Right lobe of liver (tissue), 6 donors: ENCODE measurements around the gene MYO3B. TPM values are rescaled to one million over a fixed set of nuclear protein-coding genes. Genes with fewer than 3 reads are reported as not detected.

Source experiments
- ATAC-seq, 4 donors: fragments of 200-7000 bp; cut with Tn5 transposase; one replicate each; pipeline ENCODE4 v1.9.1; 2020; ENCODE audit warnings: mild to moderate bottlenecking in 4 of 4, moderate library complexity in 4 of 4
- DNase-seq, 3 donors: peaks; one replicate each; pipeline ENCODE4 v3.0.0-alpha.2; 2020
- H3K27ac ChIP-seq, 3 donors: fragments of 200-600 bp; one replicate each; pipeline ENCODE4 v1.8.0; 2022
- H3K27me3 ChIP-seq, 2 donors: fragments of 200-600 bp; one replicate each; pipeline ENCODE4 v1.8.0; 2022
- H3K36me3 ChIP-seq, 4 donors: fragments of 200-600 bp; sonication (generic) in 1 of 4; one replicate each; pipeline versions ENCODE4 v1.5.1 to v1.8.0; 2017 to 2022; ENCODE audit warnings: control low read depth in 1 of 4
- H3K4me1 ChIP-seq, 4 donors: fragments of 200-600 bp; sonication (generic) in 1 of 4; one replicate each; pipeline versions ENCODE4 v1.5.1 to v1.8.0; 2017 to 2022; ENCODE audit warnings: control low read depth in 1 of 4
- H3K4me3 ChIP-seq, 3 donors: fragments of 200-600 bp; one replicate each; pipeline ENCODE4 v1.8.0; 2022
- H3K9me3 ChIP-seq, 4 donors: fragments of 200-600 bp; sonication (generic) in 1 of 4; one replicate each; pipeline versions ENCODE4 v1.5.1 to v1.8.0; 2017 to 2022; ENCODE audit warnings: control low read depth in 1 of 4
- POLR2A ChIP-seq: fragments of 450-650 bp; IDR thresholded peaks from one replicate; pipeline ENCODE4 v1.6.1; 2017; ENCODE audit warnings: antibody characterized with exemption, mild to moderate bottlenecking
- WGBS: methylation state at CpG from one replicate; pipeline ENCODE4 v1.1.6; 2018; ENCODE audit warnings: low coverage, low lambda C conversion rate; ENCODE audit not compliant: insufficient coverage; ENCODE audit errors: missing lambda C conversion rate; 5-methylcytosine and 5-hydroxymethylcytosine counted together
- intact Hi-C, 2 donors: fragments of 100-400 bp; cut with DNase I; formaldehyde crosslinking; loops; one replicate each; pipeline versions ENCODE4 v1.11.2 to v1.14.1; 2022
- total RNA-seq, 6 experiments: library from RNA; depleted of rRNA in 2 of 6; stranded (reverse); fragments of >200 nt in 2 of 6; fragmentation: NEBNext Ultra II Directional in 3 of 6; extraction: Animal tissue kit (Norgen Biotek cat#: 25700) in 3 of 6; gene quantifications; one replicate each; pipeline versions ENCODE4 v1.1.0 to v1.2.4, GENCODE V29; 2016 to 2023
- TF ChIP-seq, protein P1 (sequence below), 4 donors: fragments of 200-600 bp in 3 of 4; fragments of 450-650 bp in 1 of 4; IDR thresholded peaks; one replicate each; pipeline versions ENCODE4 v1.5.1 to v1.8.0; 2016 to 2022; ENCODE audit warnings: antibody characterized with exemption in 4 of 4, mild to moderate bottlenecking in 2 of 4
- donor health status: DM: no; HTN: yes; CAD: no.
- donor health status: DM: no; HTN: no; CAD: no.
- donor health status: DM: no; HTN: no; CAD: no.
- donor health status: DM: no; HTN: yes; CAD: no.
- donor health status: DM: no; HTN: yes; CAD: no.

MYO3B gene
- total RNA-seq, 6 experiments from 2014 or later, result 0.18 to 0.25 TPM; not detected in 4

DNA sequence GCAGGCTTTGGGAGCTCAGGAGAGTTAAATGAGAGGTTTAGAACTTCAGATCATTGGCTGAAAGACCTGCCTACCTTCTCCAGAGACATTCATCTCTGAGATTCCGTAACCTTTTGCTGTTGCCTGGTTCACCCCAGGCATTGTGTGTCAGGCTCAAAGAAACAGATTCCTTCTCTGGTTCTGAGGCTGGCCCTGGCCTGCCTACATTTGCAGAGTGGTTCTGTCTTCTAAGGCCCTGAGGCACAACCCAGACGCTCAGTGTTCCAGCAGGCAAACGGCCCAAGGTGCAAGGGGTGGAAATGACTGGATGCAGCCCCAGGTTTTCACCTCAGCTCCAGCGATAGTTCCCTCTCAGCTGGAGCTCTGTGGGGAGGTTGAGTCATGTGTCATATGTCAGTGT lies 48.3 kb downstream of the MYO3B start:
- no peaks in the 10 kb centered on the region for H3K27me3 ChIP-seq
- no peaks in the 10 kb centered on the region for H3K9me3 ChIP-seq
- no peak overlapping the region for H3K4me3 ChIP-seq
- no peaks in the 10 kb centered on the region for H3K4me1 ChIP-seq
- DNase-seq, result no peak
- 84% methylated on average over 3 of the region's 4 CpGs for WGBS
- TF ChIP-seq, protein P1, sequence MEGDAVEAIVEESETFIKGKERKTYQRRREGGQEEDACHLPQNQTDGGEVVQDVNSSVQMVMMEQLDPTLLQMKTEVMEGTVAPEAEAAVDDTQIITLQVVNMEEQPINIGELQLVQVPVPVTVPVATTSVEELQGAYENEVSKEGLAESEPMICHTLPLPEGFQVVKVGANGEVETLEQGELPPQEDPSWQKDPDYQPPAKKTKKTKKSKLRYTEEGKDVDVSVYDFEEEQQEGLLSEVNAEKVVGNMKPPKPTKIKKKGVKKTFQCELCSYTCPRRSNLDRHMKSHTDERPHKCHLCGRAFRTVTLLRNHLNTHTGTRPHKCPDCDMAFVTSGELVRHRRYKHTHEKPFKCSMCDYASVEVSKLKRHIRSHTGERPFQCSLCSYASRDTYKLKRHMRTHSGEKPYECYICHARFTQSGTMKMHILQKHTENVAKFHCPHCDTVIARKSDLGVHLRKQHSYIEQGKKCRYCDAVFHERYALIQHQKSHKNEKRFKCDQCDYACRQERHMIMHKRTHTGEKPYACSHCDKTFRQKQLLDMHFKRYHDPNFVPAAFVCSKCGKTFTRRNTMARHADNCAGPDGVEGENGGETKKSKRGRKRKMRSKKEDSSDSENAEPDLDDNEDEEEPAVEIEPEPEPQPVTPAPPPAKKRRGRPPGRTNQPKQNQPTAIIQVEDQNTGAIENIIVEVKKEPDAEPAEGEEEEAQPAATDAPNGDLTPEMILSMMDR (IDR thresholded peaks at IDR 0.05), result no peak
- no peak for TF ChIP-seq POLR2A
- H3K27ac ChIP-seq, result no peak overlapping the region
- ATAC-seq, result no peak
- intact Hi-C loops, result no loop called here
- no peaks in the 10 kb centered on the region for H3K36me3 ChIP-seq

DNA sequence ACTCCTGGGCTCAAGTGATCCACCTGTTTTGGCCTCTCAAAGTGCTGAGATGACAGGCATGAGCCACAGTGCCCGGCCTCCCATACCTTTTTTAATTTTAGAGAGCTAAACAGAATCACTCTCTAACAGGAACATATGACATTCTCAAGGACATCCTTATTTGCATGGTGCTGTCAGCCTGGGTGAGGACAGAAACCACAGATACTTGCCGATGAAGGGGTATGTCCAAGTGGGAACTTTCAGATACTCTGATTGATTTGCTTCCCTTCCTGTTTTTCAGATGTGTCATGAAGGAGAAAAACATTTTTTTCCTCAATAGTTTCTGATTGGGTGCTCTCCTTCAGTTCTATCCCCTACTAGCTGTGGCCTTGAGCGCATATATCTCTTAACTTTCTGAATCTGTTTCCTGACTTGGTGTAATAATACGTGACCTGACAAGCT lies 49.6 kb downstream of the MYO3B start:
- Histone ChIP-seq H3K27me3 (no peaks in the 10 kb centered on the region), H3K4me1 (no peaks in the 10 kb centered on the region), H3K27ac (no peak overlapping the region), H3K9me3 (no peaks in the 10 kb centered on the region), H3K4me3 (no peak overlapping the region), H3K36me3 (no peaks in the 10 kb centered on the region)
- ATAC-seq (peak in 1 of 4 donors; percentile 44), DNase-seq (no peak)
- intact Hi-C loops, result no loop called here
- WGBS, result 63% methylated on average over 4 of the region's 4 CpGs
- no peak for TF ChIP-seq POLR2A
- TF ChIP-seq, protein P1 (IDR thresholded peaks at IDR 0.05), result no peak

DNA sequence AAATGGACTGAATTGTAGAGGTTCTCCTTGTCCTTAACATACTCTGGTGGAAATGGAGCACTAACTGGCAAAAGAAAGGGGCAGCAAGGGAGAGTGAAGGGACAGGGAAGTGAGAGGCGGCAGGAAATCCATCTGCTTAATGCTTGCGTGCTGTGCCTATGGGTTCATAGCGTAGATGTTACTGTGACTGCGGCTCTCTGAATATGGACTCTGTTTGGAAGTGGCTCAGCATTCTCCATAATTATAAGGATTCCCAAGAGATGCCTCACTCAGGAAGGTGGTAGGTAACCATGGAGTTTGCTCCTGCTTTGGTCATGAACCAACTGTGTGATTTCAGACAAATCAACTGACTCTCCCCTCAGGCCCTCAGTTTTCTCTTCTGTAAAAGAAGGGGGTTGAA lies 50.0 kb downstream of the MYO3B start:
- no peak for TF ChIP-seq POLR2A
- TF ChIP-seq, protein P1 (IDR thresholded peaks at IDR 0.05), result no peak
- H3K4me1 ChIP-seq, result no peaks in the 10 kb centered on the region
- ATAC-seq, result no peak
- no peaks in the 10 kb centered on the region for H3K27me3 ChIP-seq
- no peaks in the 10 kb centered on the region for H3K9me3 ChIP-seq
- H3K27ac ChIP-seq, result no peak overlapping the region
- no peak overlapping the region for H3K4me3 ChIP-seq
- intact Hi-C loops, result no loop called here
- no peaks in the 10 kb centered on the region for H3K36me3 ChIP-seq
- 60% methylated on average over 2 of the region's 4 CpGs for WGBS
- no peak for DNase-seq

DNA sequence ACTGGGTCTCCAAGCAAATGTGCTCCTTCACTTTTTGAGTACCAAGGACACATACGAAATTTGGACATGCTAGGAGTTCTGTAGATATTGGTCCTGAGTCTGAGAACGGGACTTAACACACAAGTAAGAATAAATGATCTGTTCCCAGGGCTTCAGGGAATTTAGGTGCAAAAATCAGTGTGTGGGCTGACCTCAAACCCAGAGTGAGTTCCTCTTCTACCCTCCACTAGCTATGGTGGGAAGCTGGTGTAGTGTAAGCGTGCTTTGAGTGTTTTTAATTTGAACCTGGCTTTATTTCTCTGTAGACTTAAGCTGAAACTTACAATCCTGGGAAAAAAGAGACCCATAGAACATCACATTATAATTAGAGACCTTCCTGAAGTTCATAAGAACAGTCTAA lies 50.5 kb downstream of the MYO3B start:
- Histone ChIP-seq H3K9me3 (no peaks in the 10 kb centered on the region), H3K27ac (no peak overlapping the region), H3K27me3 (no peaks in the 10 kb centered on the region), H3K36me3 (no peaks in the 10 kb centered on the region), H3K4me3 (no peak overlapping the region), H3K4me1 (no peaks in the 10 kb centered on the region)
- TF ChIP-seq, protein P1 (IDR thresholded peaks at IDR 0.05), result no peak
- TF ChIP-seq POLR2A, result no peak
- ATAC-seq, result no peak
- 65% methylated on average over 3 of the region's 3 CpGs for WGBS
- no peak for DNase-seq
- intact Hi-C loops, result no loop called here

DNA sequence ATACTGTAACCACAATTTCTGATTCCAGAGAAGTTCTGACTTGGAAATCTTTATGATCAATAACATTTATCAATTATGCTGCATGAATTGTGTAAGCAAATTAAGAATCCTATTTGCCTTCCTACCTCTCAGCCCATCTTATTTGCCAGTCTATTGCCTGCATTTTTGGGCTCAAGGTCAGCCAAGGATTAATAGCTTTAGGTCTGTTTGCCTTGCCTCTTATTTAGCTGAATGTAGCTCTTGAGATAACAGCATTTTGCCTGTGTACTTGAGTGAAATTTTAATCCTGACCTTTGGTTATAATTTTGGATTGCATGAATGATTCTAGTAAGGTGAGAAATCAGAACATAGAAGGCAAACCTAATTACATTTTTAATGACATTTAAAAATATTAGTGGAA lies 51.2 kb downstream of the MYO3B start:
- TF ChIP-seq, protein P1 (IDR thresholded peaks at IDR 0.05), result no peak
- no peak for TF ChIP-seq POLR2A
- no peak for DNase-seq
- no peak overlapping the region for H3K27ac ChIP-seq
- no peak for ATAC-seq
- no peak overlapping the region for H3K4me3 ChIP-seq
- H3K4me1 ChIP-seq, result no peaks in the 10 kb centered on the region
- no peaks in the 10 kb centered on the region for H3K36me3 ChIP-seq
- intact Hi-C loops, result no loop called here
- H3K9me3 ChIP-seq, result no peaks in the 10 kb centered on the region
- H3K27me3 ChIP-seq, result no peaks in the 10 kb centered on the region
